Hindlimb muscle (tissue), 1 donor: ENCODE measurements around the gene FSTL5. TPM values are rescaled to one million over a fixed set of nuclear protein-coding genes. Genes with fewer than 3 reads are reported as not detected.

ENCODE experiments used
- DNase-seq: peaks from one replicate; pipeline ENCODE4 v3.0.0-alpha.2; 2013
- polyA plus RNA-seq: library from polyadenylated mRNA; unstranded; fragments of 120-200 nt; gene quantifications from one replicate; pipeline ENCODE4 v1.2.1, GENCODE V29; 2013; ENCODE audit not compliant: insufficient read length

Gene FSTL5
- polyA plus RNA-seq, 1 donor: 0.81 TPM

DNA sequence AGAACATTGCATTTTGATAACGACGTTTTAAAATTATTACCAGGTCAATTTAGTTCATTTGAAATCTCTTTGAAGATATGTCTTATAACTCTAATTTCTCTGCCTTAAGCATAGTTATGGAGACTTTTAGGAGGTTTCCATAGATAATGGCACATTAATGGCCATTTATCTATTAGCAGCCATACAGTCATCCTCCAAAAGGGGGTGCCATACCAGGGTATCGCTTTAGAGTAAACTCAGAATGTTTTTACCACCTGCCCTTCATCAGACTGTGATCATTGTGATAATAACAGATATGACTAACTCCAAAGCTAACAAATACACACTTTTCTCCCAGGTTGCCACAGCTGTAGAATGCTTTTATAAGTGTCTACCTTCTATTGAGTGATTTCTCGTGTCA lies 461.5 kb downstream of the FSTL5 start:
- no peak for DNase-seq

DNA sequence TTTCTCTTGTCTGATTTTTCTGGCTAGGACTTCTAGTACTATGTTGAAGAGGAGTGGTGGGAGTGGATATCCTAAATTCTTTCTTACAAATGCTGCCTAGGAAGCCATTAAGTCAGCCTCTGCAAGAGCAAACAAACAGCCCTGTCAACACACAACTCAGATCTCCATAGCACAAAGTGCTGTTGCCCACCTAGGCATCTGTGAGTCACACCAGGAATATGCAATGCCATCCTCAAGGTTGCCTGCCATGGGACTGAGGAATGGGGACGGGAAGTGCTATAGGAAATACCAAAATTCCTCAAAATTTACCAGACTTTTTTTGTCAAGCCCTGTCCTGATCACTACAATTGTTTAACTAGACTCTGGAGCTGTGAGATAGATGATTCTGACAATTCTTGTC lies 466.9 kb downstream of the FSTL5 start:
- DNase-seq: no peak

DNA sequence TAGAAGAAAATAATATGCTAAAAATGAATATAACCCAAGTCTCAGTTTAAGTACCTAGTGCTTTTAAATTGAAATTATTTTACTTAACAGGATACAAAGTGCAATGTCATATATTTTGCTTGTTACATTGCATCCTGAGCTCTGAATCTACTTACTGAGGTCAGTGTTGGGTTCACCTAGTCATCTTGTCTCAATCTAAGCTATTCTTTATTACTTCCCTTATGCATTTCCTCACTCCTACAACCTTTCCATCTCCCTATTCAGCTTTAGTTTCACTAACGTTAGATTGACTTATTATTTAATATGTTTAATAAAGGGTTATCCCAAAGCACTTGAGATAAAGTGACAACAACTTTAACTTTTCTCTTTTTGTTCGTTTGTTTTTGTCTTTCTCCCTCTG lies 483.7 kb downstream of the FSTL5 start:
- DNase-seq: no peak

DNA sequence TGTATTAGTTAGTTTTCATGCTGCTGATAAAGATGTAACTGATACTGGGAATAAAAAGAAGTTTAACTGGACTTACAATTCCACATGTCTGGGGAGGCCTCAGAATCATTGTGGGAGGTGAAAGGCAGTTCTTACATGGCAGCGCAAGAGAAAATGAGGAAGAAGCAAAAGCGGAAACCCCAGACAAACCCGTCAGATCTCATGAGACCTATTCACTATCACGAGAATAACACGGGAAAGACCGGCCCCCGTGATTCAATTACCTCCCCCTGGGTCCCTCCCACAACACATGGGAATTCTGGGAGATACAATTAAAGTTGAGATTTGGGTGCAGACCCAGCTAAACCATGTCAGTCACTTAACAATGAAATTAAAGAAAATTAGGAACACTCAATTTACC lies 499.1 kb downstream of the FSTL5 start:
- no peak for DNase-seq

DNA sequence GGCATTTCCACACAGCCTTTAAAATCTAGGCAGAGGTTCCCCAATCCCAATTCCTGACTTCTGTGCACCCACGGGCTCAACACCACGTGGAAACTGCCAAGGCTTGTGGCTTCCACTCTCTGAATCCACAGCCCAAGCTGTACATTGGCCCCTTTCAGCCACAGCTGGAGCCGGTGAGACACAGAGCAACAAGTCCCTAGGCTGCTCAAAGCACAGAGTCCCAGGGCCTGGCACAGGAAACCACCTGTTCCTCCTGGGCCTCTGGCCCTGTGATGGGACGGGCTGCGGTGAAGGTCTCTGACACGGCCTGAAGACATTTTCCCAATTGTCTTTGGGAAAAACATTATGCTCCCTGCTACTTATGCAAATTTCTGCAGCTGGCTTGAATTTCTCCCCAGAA lies 500.0 kb downstream of the FSTL5 start:
- DNase-seq: no peak

DNA sequence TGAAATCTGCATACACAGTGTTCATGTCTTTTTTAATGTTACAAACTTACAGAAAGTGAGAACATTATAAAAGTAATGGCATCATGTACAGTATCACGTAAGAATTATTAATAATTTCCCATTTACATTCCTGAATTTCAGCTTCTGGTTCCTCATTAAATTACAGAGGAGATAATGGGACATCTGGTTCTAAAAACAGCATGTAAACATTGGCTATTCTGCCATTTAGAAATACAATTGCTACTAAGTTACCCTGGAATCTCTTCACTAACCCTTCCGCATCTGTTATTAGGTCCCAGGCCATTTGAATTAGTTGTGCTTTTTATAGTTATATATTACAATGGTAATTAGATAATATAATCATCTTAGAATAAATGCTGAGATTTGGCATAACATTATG lies 505.1 kb downstream of the FSTL5 start:
- DNase-seq: no peak

DNA sequence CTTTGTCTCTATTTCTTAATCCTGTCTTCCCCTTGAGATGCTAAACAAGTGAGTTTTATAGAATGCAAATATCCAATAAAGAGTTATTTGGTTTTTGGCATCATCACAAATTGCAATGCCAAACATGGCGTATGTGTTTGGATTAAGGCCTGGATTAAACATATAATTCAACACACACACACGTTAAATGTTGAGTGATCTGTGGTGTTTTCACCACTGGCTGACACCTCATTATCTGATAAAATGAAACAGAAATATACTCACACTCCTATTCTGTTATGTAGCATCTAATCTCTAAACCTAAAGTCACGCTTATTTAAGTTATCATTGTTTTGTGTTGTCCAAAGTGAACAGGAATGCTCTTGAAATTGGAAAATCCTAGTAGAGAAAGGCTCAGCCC lies 506.2 kb downstream of the FSTL5 start:
- DNase-seq: no peak

DNA sequence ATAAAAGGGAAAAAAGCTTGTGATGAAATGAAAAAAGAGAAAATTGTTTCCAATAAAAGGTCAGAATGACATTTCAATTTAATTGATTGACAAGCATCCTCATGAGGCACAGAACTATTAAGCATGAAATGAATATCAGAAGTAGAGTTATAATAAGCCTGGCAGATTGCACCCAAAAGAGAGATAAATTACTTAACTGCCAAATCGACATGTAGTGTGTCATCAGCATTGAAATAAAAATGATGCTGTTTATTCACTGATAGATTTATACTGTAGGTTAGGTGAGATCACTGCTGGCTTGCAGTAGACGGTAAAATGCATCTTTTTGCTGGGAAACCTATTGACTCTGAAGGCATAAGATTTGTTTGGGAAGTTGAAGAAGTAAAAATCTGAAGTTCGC lies 507.2 kb downstream of the FSTL5 start:
- DNase-seq: no peak

DNA sequence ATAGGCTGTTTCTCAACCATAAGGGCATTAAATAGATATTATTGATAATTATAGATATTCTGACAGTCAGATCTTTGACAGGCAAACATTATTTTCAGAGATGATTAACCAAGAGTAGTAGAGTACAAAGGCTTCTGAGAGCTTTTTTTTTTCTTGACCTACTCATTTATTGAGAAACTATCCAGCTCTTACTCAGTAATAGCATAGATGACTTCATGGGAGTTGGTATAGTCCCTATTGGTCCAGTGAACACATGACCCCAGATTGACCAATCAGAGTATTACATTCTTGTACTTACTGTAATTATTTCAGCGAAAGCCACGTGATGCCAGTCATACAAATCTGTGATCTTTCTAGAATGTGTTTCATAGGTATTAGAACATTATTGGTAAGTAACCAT lies 508.7 kb downstream of the FSTL5 start:
- no peak for DNase-seq

DNA sequence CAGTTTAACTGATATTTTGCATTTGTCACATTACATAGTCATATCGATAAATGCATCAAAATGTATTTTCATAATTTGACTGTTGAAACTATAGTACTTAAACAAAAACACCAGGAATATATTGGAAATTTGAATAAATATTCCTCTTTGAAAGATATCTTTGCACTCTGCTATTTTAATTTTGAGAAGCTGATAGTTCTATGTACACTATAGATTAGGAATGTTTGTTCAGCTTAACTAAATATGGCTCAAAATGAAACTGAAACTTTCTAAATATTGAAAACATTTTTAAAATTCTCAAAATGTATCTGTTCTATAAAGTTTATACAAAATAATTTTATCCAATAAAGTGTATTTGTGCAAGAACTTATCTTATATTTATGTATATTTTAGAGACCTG lies 510.1 kb downstream of the FSTL5 start:
- no peak for DNase-seq

DNA sequence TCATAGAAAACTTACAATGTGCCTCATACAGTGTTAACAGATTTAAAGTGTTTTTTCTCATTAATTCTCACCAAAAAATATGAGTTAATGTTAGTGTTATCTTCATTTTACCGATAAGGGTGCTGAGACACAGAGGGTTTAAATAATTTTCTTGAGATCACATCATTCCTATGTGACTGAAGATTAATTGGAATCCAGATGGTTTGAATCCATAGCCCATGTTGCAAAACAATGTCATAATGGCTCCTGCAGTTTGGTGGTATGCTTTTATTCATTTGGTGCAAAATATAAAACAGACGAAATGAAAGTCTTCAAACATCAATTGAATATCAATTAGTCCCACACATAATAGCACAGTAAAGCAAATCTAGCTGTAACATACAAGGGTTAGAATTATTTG lies 512.2 kb downstream of the FSTL5 start:
- DNase-seq: no peak

DNA sequence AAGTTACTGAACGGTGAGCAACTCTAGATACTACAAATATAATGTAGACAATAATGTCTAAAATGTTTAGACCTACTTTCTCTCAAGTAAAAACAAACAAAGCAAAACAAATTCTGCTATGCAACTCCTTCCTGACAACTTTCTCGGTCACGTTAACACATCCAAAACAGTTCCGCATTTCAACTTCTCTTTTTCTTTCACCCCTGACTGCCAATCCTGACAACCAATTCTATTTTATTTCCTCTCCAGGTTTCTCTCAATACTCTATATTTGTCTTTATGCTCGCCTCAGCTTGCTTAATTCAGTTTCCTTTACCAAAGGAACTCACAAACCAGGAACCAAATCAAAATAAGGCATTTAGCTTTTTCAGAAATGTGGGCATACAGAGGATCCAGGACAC lies 513.0 kb downstream of the FSTL5 start:
- no peak for DNase-seq

DNA sequence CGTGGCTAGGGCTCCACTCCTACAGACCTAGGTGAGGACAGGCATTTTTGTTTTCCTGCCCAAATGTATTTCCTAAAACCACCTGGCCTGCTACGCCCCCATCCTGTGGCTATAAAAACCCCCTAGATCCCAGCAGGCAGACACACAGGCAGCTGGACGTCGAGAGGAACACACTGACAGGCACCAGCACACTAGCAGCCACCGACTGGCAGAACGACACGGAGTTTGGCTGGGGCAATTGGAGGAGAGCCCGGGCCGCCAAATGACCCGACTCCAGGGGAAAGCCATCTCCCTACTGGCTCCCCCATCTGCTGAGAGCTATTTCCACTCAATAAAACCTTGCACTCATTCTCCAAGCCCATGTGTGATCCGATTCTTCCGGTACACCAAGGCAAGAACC lies 516.0 kb downstream of the FSTL5 start:
- no peak for DNase-seq

DNA sequence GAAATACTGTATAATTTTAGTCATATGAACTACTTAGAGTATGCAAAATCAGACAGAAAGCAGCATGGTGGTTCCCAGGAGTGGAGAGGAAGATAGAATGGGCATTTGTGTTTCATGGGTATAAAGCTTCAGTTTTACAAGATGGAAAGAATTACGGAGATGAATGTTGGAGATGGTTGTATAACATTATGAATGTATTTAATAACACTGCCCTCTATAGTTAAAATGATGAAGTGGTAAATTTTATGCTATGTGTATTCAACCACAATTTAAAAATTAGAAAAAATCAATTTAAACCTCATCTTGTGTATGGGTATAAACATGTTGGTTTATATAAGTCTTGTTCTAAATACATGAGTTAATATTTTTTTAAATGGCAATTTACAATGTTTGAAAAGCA lies 521.1 kb downstream of the FSTL5 start:
- no peak for DNase-seq

DNA sequence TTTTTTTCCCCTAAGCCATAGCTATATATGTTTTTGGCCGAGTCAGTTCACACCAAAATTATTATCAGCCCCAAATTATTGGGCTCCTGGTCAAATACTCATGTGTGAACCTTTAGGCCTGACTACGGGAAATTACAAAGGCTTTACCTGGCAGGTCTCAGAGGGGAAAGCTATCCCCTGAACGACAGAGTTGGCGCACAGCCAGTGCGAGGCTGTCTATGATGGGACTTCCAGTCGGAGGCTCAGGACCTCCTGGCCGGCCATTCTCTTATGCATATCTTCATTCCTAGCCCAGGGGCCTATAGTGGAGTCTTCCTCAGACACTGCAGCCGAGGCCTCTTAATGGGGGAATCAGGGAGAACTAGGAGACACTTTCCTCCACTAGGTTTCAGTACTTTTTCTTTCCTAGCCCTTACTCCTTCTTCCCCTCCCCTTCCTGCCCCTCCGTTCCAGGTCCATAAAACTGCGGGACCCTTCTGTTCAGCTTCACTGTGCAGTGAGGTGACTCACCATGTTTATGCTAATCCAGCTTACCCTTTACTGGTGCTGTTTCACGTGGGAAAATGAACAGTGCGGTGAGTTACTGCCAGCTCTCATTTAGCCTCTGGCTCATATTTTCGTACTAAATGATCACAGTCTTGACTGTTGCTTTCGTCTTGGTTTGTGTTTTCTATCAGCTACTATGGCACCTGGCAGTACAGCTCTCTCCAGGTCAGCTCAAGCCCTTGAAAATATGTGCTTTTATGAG lies 533.9 kb downstream of the FSTL5 start:
- DNase-seq: no peak

DNA sequence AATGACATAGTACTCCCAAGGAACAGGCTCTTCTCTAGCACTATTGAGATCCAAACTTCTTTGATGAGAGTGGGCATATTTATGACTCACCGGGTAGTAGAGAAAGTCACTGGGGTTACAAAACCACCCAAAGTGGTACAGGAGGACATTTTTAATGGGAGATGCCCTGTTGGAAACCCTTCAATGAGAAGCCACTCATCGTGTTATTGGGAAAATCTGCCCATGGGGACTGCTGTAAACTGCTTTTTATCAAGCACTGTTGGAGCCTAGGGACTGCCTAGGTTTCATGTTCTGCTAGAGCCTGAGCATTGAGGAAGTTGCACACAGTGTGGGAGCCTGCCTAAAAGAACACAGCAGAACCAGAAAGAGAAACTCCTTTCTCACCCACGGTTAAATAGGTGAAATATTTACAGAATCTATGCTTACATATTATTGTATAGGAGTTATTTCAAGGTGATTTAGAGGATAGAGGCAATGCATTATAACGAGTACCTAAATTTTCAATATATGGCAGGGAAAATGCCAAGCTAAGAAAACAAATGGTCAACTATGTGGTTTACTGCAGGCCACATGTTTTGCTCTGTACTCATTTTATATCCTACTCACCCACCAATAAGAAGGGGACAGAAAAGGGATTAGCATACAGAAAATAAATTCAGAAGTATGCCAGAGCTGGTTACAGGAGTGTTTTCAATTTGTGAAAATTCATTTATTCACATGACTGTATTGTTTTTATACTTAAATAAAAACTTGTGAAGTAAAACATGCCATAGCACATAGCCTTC lies 559.1 kb downstream of the FSTL5 start:
- no peak for DNase-seq

DNA sequence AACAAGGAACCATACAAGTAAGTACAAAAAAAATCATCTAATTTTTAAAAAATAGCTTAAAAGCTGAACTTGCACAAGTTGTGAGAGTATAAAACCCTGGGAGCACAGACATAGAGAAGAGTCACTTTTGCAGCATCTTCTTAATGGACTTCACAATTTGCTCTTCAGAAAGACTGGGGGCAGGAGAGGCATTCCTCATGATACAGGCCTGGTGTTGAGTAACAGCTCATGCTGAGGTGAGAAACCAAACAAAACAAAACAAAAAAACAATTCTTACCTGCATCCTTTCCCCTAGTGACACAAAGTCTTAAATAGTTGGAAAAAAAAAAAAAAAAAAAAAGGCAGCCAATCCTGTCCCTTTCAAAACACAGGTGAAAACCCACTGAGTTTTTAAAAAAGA lies 562.8 kb downstream of the FSTL5 start:
- no peak for DNase-seq

DNA sequence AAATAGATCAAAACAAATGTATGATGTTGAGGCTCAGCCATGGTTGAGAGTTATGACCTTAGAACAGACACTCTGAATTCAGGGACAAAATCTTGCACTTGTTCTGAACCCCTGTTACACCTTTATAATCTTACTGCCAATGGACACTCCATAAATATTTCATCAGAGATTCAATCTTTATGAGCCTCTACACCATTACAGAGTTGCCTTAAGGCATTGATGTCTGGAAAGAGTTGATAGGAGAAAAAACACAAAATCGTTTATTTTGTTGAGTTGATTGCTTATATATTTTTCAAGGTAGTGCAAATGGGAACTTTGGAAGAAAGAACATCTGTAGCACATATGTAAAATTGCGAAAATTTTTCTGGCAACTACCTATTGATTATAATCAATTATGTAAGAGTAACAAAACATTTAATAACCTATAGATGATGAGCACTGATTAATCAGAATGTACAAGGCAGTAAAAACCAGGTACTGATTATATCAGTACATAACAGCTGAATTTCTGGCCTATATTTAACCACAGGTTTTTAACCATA lies 568.5 kb downstream of the FSTL5 start:
- no peak for DNase-seq

DNA sequence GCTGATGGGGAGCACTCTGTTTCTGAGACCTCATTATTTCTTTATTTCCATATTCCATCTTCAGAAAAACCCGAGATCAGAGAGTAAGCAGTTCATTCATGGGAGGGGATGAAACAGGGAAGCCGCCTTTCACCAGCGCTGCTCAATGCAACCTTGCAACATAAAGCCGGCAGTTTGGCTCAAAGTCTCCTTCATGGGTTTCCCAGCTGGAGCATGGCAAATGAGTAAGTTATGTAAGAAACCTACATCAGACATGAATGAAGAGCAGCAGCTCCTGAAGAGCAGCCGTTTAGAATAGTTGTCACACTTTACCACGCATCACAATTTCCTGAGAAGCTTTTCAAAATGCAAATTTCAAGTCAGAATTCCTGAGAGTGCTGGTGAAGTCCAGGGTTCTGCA lies 578.8 kb downstream of the FSTL5 start:
- no peak for DNase-seq

DNA sequence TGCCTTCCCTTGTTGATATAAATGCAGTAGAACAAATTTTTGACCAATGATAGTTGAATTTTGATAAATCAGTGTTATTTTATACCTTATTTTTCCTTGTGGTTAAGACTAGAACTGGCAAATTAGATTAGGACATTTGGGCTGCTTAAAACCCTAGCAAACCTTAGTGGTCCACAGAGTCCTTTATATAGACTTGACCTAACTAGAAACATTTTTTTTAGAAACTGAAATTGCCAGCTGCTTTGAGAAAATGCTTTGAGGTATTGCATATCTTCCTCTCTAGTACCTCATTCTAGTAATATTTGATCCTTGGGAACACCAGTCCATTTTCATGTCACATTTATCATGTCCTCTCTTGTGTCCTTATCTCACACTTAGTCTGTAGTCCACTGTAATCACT lies 580.3 kb downstream of the FSTL5 start:
- DNase-seq: no peak

DNA sequence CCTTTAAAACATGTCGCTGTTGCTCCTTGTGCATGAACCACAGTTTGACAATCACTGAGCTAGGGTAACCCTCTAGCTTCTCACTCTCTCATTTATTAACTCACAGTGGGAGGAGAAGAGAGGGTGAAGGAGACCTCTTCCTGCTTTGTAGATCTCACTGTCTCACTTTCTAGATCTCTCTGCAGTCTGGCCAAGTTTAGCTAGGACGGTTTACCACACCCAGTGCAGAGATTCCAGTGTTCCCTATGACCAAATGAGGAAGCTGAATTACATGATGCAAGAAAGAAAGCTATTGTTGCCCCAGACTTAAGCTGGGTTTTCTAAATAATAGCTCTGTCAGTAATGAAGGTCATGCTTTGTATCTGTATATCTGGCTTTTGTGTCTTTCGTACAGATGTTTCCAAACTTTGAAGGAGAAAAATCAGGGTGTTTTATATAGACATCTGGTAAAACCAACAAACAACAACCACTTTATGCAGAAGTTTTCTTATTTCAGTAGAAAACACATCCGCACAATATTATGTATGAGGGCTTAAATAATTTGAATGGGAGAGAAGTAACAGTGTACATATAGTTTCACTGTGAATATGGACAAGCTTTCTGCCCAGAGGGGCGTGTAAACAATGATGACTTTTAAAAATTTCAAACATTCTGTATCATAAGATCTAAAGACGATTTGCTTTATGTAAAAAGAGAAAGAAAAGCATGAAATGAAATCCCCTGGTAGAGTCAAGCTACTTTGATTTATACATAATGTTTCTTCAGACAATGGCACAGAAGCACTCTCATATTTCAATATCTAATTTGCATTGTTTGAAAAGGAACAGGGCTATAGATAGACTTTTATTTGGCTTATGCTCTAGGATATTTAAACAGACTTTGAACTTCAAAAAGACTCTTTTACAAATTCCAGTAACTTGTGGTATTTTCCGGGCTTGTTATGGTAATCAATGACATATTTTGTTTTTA lies 582.3 kb downstream of the FSTL5 start:
- no peak for DNase-seq

DNA sequence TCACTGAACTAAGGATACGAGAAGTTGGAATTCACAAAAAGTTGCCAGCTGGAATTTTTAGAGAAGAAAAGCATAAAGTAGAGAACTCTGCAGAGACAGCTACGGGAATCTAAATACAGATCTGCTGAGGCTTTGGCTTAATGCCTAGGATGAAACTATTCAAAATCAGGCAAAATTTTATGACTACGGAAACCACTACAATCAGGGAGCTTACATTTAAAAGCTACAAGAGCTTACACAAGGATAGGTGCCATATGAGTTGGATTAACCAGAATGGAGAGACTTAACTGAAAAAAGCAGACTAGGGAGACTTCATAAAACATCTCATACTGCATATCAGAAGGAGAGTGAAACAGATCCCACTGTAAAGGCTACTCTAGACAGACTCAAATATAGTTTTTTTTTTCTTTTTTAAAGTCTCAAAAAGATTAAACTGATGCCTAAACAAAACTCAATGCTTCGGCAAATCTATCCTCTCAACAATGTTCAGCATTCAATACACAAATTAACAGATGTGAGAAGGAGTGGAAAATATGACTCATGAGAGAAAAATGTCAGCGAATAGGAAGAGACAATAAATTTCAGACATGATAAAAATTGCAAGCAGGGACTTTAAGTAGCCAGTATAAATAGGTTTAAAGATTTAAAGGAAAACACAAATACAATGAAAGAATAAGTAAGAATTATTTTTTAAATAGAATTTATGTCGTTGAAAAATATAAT lies 586.1 kb downstream of the FSTL5 start:
- DNase-seq: peak; percentile 78
